Panc1 (cell line): ENCODE measurements around the gene KIAA1217. TPM values are rescaled to one million over a fixed set of nuclear protein-coding genes. Genes with fewer than 3 reads are reported as not detected.

ENCODE experiments used
- ATAC-seq: fragments of 200-7000 bp; cut with Tn5 transposase; 2 replicates; pipeline ENCODE4 v1.9.1; 2020; ENCODE audit warnings: mild to moderate bottlenecking, moderate library complexity
- BruUV-seq: library from RNA; stranded (reverse); fragments of 400-500 nt; replicated peaks from 2 replicates; lab custom pipeline; 2021; lab: Mats Ljungman, UMichigan
- CTCF ChIA-PET: fragments of 300-600 bp; sonication (Branson Sonifier 250); formaldehyde crosslinking; loops from one replicate; lab custom pipeline; 2022; ENCODE audit warnings: antibody characterized with exemption; lab: Charles Lee
- POLR2A ChIA-PET: fragments of 300-600 bp; sonication (Branson Sonifier 250); formaldehyde crosslinking; loops from one replicate; lab custom pipeline; 2022; ENCODE audit warnings: antibody characterized with exemption; lab: Charles Lee
- DNase-seq: peaks from one replicate; pipeline ENCODE4 v3.0.0-alpha.2; 2010; ENCODE audit warnings: low read depth, low spot score
- H3K27ac ChIP-seq: 2 replicates; pipeline ENCODE4 v1.5.1; 2011; ENCODE audit warnings: mild to moderate bottlenecking, low read length, inconsistent platforms
- H3K27me3 ChIP-seq: fragments of 200-500 bp; sonication (Bioruptor generic); 2 replicates; pipeline ENCODE4 v1.6.0; 2014; ENCODE audit warnings: low read length, inconsistent platforms; ENCODE audit not compliant: control insufficient read depth, insufficient read depth
- H3K36me3 ChIP-seq: fragments of 200-500 bp; sonication (Bioruptor generic); 2 replicates; pipeline ENCODE4 v1.5.1; 2014; ENCODE audit warnings: inconsistent platforms, mild to moderate bottlenecking, low read length, moderate library complexity; ENCODE audit not compliant: control insufficient read depth, insufficient read depth
- H3K4me1 ChIP-seq: 2 replicates; pipeline ENCODE4 v1.5.1; 2011; ENCODE audit warnings: inconsistent platforms, mild to moderate bottlenecking, low read length, moderate library complexity; ENCODE audit not compliant: control insufficient read depth, insufficient read depth
- H3K4me3 ChIP-seq, 2 experiments: 2 replicates each; pipeline ENCODE4 v1.5.1; 2011 to 2012; ENCODE audit warnings: low read depth in 2 of 2, low read length in 2 of 2, mild to moderate bottlenecking in 2 of 2, inconsistent platforms in 1 of 2, moderate library complexity in 1 of 2
- H3K9me3 ChIP-seq: fragments of 200-500 bp; sonication (Bioruptor generic); 2 replicates; pipeline ENCODE4 v1.5.1; 2014; ENCODE audit warnings: low read depth, mild to moderate bottlenecking, inconsistent platforms, low read length, moderate library complexity; ENCODE audit not compliant: control insufficient read depth, insufficient read depth
- CTCF ChIP-seq: fragments of 450-650 bp; IDR thresholded peaks from 2 replicates; pipeline ENCODE4 v1.5.1; 2017; ENCODE audit warnings: mild to moderate bottlenecking
- POLR2AphosphoS5 ChIP-seq: IDR thresholded peaks from 2 replicates; pipeline ENCODE4 v1.6.1; 2012; ENCODE audit warnings: mild to moderate bottlenecking, low read depth, low read length, moderate library complexity
- SIN3A ChIP-seq: IDR thresholded peaks from 2 replicates; pipeline ENCODE4 v1.6.1; 2012; ENCODE audit warnings: low read depth, mild to moderate bottlenecking, low read length, moderate library complexity, borderline replicate concordance; ENCODE audit not compliant: insufficient read depth
- TCF7L2 ChIP-seq: IDR thresholded peaks from 2 replicates; pipeline ENCODE4 v1.6.1; 2011; ENCODE audit warnings: mild to moderate bottlenecking, low read depth, low read length, inconsistent platforms
- in situ Hi-C: cut with HindIII; loops from 2 replicates; pipeline ENCODE4 v1.10.0; 2016; ENCODE audit warnings: low sequenced_read_pairs, low pct_unique_long_range_greater_than_20kb
- intact Hi-C: fragments of 100-400 bp; cut with micrococcal nuclease; formaldehyde crosslinking; loops from one replicate; pipeline ENCODE4 v1.10.0; 2022; ENCODE audit not compliant: unreplicated experiment
- total RNA-seq: library from RNA; stranded (reverse); gene quantifications from one replicate; pipeline ENCODE4 v1.2.1, GENCODE V29; 2021; ENCODE audit not compliant: unreplicated experiment
- TF ChIP-seq, protein P1 (sequence below), 2 experiments: IDR thresholded peaks; 2 replicates each; pipeline ENCODE4 v1.6.1; 2011 to 2012; ENCODE audit warnings: low read depth in 2 of 2, control low read depth in 1 of 2, low read length in 1 of 2, mild to moderate bottlenecking in 1 of 2, moderate library complexity in 1 of 2; ENCODE audit not compliant: insufficient read depth in 1 of 2

The KIAA1217 gene
- total RNA-seq, 1 experiment from 2014 or later = 11.6 TPM

- Histone ChIP-seq H3K4me1 (no peaks in the 10 kb centered on the region), H3K27me3 (no peaks in the 10 kb centered on the region), H3K27ac (no peak overlapping the region), H3K36me3 (no peaks in the 10 kb centered on the region), H3K9me3 (no peaks in the 10 kb centered on the region), H3K4me3 (no peak overlapping the region)
- in situ Hi-C loops (no loop called here), intact Hi-C loops (no loop called here)
- DNase-seq = no peak
- ChIA-PET CTCF (no interaction called here), POLR2A (no interaction called here)
- ATAC-seq = no peak
- no TSS peak for BruUV-seq
- TF ChIP-seq POLR2AphosphoS5 (no peak), SIN3A (no peak), CTCF (no peak), TCF7L2 (no peak)
- TF ChIP-seq, protein P1, sequence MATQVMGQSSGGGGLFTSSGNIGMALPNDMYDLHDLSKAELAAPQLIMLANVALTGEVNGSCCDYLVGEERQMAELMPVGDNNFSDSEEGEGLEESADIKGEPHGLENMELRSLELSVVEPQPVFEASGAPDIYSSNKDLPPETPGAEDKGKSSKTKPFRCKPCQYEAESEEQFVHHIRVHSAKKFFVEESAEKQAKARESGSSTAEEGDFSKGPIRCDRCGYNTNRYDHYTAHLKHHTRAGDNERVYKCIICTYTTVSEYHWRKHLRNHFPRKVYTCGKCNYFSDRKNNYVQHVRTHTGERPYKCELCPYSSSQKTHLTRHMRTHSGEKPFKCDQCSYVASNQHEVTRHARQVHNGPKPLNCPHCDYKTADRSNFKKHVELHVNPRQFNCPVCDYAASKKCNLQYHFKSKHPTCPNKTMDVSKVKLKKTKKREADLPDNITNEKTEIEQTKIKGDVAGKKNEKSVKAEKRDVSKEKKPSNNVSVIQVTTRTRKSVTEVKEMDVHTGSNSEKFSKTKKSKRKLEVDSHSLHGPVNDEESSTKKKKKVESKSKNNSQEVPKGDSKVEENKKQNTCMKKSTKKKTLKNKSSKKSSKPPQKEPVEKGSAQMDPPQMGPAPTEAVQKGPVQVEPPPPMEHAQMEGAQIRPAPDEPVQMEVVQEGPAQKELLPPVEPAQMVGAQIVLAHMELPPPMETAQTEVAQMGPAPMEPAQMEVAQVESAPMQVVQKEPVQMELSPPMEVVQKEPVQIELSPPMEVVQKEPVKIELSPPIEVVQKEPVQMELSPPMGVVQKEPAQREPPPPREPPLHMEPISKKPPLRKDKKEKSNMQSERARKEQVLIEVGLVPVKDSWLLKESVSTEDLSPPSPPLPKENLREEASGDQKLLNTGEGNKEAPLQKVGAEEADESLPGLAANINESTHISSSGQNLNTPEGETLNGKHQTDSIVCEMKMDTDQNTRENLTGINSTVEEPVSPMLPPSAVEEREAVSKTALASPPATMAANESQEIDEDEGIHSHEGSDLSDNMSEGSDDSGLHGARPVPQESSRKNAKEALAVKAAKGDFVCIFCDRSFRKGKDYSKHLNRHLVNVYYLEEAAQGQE (IDR thresholded peaks at IDR 0.05; ENCODE audit: insufficient read depth in 1 of 2, low read depth in 2 of 2, low read length in 1 of 2) = no peak
Measured at GRCh38 chr10:24197263-24197662, 11.7 kb upstream of the KIAA1217 start.

GRCh38 chr10:24201503-24202180 lies 7.3 kb upstream of the KIAA1217 start:
- H3K9me3 ChIP-seq = no peaks in the 10 kb centered on the region
- H3K36me3 ChIP-seq = no peaks in the 10 kb centered on the region
- CTCF ChIA-PET = interaction anchor here (0.6 kb wide), 1 partner anchor 180 kb away, joined by 3 read pairs; no protein-coding TSS in a partner anchor
- H3K4me3 ChIP-seq = no peak overlapping the region
- no TSS peak for BruUV-seq
- POLR2A ChIA-PET = no interaction called here
- in situ Hi-C loops = no loop called here
- no peak overlapping the region for H3K27ac ChIP-seq
- intact Hi-C loops = loop anchor here (10.0 kb wide), 1 partner anchor 303 kb away; no protein-coding TSS in a partner anchor
- no peak for ATAC-seq
- TF ChIP-seq TCF7L2 (no peak), POLR2AphosphoS5 (no peak), SIN3A (no peak), CTCF (no peak)
- TF ChIP-seq, protein P1 (IDR thresholded peaks at IDR 0.05; ENCODE audit: insufficient read depth in 1 of 2, low read depth in 2 of 2, low read length in 1 of 2) = no peak
- no peaks in the 10 kb centered on the region for H3K27me3 ChIP-seq
- no peaks in the 10 kb centered on the region for H3K4me1 ChIP-seq
- no peak for DNase-seq
